ENCODE data around the gene PCDHA5. TPM values are rescaled to one million over a fixed set of nuclear protein-coding genes. Genes with fewer than 3 reads are reported as not detected.

Gene PCDHA5
- total RNA-seq, 1 experiment from 2014 or later = not detected

DNA sequence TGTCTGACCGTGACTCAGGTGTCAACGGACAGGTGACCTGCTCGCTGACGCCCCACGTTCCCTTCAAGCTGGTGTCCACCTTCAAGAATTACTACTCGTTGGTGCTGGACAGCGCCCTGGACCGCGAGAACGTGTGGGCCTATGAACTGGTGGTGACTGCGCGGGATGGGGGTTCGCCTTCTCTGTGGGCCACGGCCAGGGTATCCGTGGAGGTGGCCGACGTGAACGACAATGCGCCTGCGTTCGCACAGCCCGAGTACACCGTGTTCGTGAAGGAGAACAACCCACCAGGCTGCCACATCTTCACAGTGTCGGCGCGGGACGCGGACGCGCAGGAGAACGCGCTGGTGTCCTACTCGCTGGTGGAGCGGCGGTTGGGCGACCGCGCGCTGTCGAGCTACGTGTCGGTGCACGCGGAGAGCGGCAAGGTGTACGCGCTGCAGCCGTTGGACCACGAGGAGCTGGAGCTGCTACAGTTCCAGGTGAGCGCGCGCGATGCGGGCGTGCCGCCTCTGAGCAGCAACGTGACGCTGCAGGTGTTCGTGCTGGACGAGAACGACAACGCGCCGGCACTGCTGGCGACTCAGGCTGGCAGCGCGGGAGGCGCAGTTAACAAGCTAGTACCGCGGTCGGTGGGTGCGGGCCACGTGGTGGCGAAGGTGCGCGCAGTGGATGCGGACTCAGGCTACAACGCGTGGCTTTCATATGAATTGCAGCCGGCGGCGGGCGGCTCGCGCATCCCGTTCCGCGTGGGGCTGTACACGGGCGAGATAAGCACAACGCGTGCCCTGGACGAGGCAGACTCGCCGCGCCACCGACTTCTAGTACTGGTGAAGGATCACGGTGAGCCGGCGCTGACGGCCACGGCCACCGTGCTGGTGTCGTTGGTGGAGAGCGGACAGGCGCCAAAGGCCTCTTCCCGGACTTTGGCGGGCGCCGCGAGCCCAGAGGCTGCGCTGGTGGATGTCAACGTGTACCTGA, 49.1 kb downstream of the PCDHA5 start:
- TF ChIP-seq, protein P1, sequence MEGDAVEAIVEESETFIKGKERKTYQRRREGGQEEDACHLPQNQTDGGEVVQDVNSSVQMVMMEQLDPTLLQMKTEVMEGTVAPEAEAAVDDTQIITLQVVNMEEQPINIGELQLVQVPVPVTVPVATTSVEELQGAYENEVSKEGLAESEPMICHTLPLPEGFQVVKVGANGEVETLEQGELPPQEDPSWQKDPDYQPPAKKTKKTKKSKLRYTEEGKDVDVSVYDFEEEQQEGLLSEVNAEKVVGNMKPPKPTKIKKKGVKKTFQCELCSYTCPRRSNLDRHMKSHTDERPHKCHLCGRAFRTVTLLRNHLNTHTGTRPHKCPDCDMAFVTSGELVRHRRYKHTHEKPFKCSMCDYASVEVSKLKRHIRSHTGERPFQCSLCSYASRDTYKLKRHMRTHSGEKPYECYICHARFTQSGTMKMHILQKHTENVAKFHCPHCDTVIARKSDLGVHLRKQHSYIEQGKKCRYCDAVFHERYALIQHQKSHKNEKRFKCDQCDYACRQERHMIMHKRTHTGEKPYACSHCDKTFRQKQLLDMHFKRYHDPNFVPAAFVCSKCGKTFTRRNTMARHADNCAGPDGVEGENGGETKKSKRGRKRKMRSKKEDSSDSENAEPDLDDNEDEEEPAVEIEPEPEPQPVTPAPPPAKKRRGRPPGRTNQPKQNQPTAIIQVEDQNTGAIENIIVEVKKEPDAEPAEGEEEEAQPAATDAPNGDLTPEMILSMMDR (IDR thresholded peaks at IDR 0.05; ENCODE audit: insufficient read depth in 1 of 2, low read depth in 1 of 2, low read length in 1 of 2, severe bottlenecking in 1 of 2, unreplicated experiment in 1 of 2) = no peak
- H3K36me3 ChIP-seq (ENCODE audit: control insufficient read depth, insufficient read depth, low read length) = no peaks in the 10 kb centered on the region
- Mint-ChIP-seq H3K27me3 (ENCODE audit: insufficient read depth, unreplicated experiment) (no peaks in the 10 kb centered on the region), H3K9me3 (ENCODE audit: unreplicated experiment) (no peaks in the 10 kb centered on the region), H3K4me3 (ENCODE audit: unreplicated experiment) (no peak overlapping the region), H3K27ac (ENCODE audit: unreplicated experiment) (no peak overlapping the region), H3K4me1 (ENCODE audit: low read depth, unreplicated experiment) (no peaks in the 10 kb centered on the region), H3K36me3 (ENCODE audit: insufficient read depth, unreplicated experiment) (no peaks in the 10 kb centered on the region)
- POLR2A ChIA-PET = no interaction called here
- no TSS peak for BruUV-seq (replicated peaks)
- intact Hi-C loops (cut with micrococcal nuclease; ENCODE audit: unreplicated experiment) = no loop called here
- no peak for DNase-seq
- CTCF ChIA-PET = no interaction called here
- no peaks in the 10 kb centered on the region for H3K27me3 ChIP-seq (replicated peaks; ENCODE audit: control insufficient read depth, insufficient read depth, low read length)
- H3K4me3 ChIP-seq (ENCODE audit: low read depth, low read length) = no peak overlapping the region
- H3K9me3 ChIP-seq = peaks cover 7% of the 10 kb centered on the region; the same call in 1 of the 2 replicates
- no peaks in the 10 kb centered on the region for H3K4me1 ChIP-seq

Other genes starting within 250 kb of the PCDHA5 start
- 11.5 and 13.3 TPM in 2 replicates for gene CD14, start 188.4 kb upstream of the PCDHA5 start, total RNA-seq (2022)
- gene TMCO6, start 182.2 kb upstream of the PCDHA5 start, total RNA-seq (2022) = 37.8 and 46.4 TPM in 2 replicates
- 88.7 and 99.4 TPM in 2 replicates for gene NDUFA2, start 174.0 kb upstream of the PCDHA5 start, total RNA-seq (2022)
- 111 and 112 TPM in 2 replicates for gene IK, start 173.8 kb upstream of the PCDHA5 start, total RNA-seq (2022)
- gene WDR55, start 156.7 kb upstream of the PCDHA5 start, total RNA-seq (2022) = 38.8 and 40.2 TPM in 2 replicates
- gene DND1, start 148.0 kb upstream of the PCDHA5 start, total RNA-seq (2022) = 1.8 TPM in 2 replicates
- gene HARS1, start 130.2 kb upstream of the PCDHA5 start, total RNA-seq (2022) = 82.4 and 83.5 TPM in 2 replicates
- 36.5 and 38.6 TPM in 2 replicates for gene HARS2, start 130.2 kb upstream of the PCDHA5 start, total RNA-seq (2022)
- gene ZMAT2, start 121.2 kb upstream of the PCDHA5 start, total RNA-seq (2022) = 73.1 and 76.6 TPM in 2 replicates
- gene PCDHA1, start 35.5 kb upstream of the PCDHA5 start, total RNA-seq (2022) = 0.07 TPM in 1 of 2 replicates, not detected in the other
- not detected in 2 replicates for gene PCDHA2, start 26.8 kb upstream of the PCDHA5 start, total RNA-seq (2022)
- not detected in 2 replicates for gene PCDHA3, start 20.6 kb upstream of the PCDHA5 start, total RNA-seq (2022)
- gene PCDHA4, start 14.5 kb upstream of the PCDHA5 start, total RNA-seq (2022) = 0.07 TPM in 1 of 2 replicates, not detected in the other
- 0.09 TPM in 1 of 2 replicates, not detected in the other for gene PCDHA6, start 6.3 kb downstream of the PCDHA5 start, total RNA-seq (2022)
- not detected in 2 replicates for gene PCDHA7, start 12.7 kb downstream of the PCDHA5 start, total RNA-seq (2022)
- not detected in 2 replicates for gene PCDHA8, start 19.6 kb downstream of the PCDHA5 start, total RNA-seq (2022)
- not detected in 2 replicates for gene PCDHA9, start 26.8 kb downstream of the PCDHA5 start, total RNA-seq (2022)
- 0.02 and 0.07 TPM in 2 replicates for gene PCDHA10, start 34.3 kb downstream of the PCDHA5 start, total RNA-seq (2022)
- not detected in 2 replicates for gene PCDHA11, start 47.3 kb downstream of the PCDHA5 start, total RNA-seq (2022)
- gene PCDHA12, start 53.7 kb downstream of the PCDHA5 start, total RNA-seq (2022) = not detected in 2 replicates
- not detected in 2 replicates for gene PCDHA13, start 60.5 kb downstream of the PCDHA5 start, total RNA-seq (2022)
- not detected in 2 replicates for gene PCDHAC1, start 104.7 kb downstream of the PCDHA5 start, total RNA-seq (2022)
- not detected in 2 replicates for gene PCDHAC2, start 144.9 kb downstream of the PCDHA5 start, total RNA-seq (2022)
- not detected in 2 replicates for gene PCDHB1, start 229.8 kb downstream of the PCDHA5 start, total RNA-seq (2022)

Measured in Caco-2 (cell line).